Natural killer cell (primary cell): ENCODE data around the gene ZNF341. TPM values are rescaled to one million over a fixed set of nuclear protein-coding genes. Genes with fewer than 3 reads are reported as not detected.
A peak's percentile ranks its signal among the peaks of the same experiment; 100 is the strongest.

ENCODE experiments used
- ATAC-seq, 3 donors: fragments of 150-1000 bp in 2 of 3; fragments of 200-7000 bp in 1 of 3; cut with Tn5 transposase; 1 replicate in 1 of 3; 2 replicates in 2 of 3; pipeline ENCODE4 v1.10.0; 2021; ENCODE audit warnings: mild to moderate bottlenecking in 2 of 3, moderate library complexity in 2 of 3
- DNase-seq, 2 donors: peaks; one replicate each; pipeline versions ENCODE4 v3.0.0 to v3.0.0-alpha.2; 2013 to 2021; ENCODE audit warnings: mixed read lengths in 1 of 2
- H3K27ac ChIP-seq: one replicate; pipeline ENCODE4 v1.5.1; 2013; ENCODE audit warnings: mild to moderate bottlenecking, low read length
- H3K27me3 ChIP-seq: one replicate; pipeline ENCODE4 v1.6.1; 2013; ENCODE audit warnings: low read length; ENCODE audit not compliant: control insufficient read depth, insufficient read depth
- H3K36me3 ChIP-seq: one replicate; pipeline ENCODE4 v1.6.1; 2013; ENCODE audit warnings: low read length; ENCODE audit not compliant: control insufficient read depth, insufficient read depth
- H3K4me1 ChIP-seq: one replicate; pipeline ENCODE4 v1.6.1; 2013; ENCODE audit warnings: low read length; ENCODE audit not compliant: control insufficient read depth, insufficient read depth
- H3K4me3 ChIP-seq: one replicate; pipeline ENCODE4 v1.5.1; 2013; ENCODE audit warnings: low read length
- H3K9me3 ChIP-seq: one replicate; pipeline ENCODE4 v1.6.1; 2013; ENCODE audit warnings: low read length; ENCODE audit not compliant: control insufficient read depth, insufficient read depth
- H3K27ac Mint-ChIP-seq, 2 donors: one replicate each; pipeline ENCODE4 v1.8.0; 2022; ENCODE audit warnings: mild to moderate bottlenecking in 2 of 2, mixed read lengths in 2 of 2, moderate library complexity in 1 of 2
- H3K27me3 Mint-ChIP-seq, 2 donors: one replicate each; pipeline ENCODE4 v1.8.0; 2022; ENCODE audit warnings: low read depth in 2 of 2, mixed read lengths in 2 of 2
- H3K36me3 Mint-ChIP-seq: one replicate; pipeline ENCODE4 v1.8.0; 2022; ENCODE audit warnings: mixed read lengths
- H3K4me1 Mint-ChIP-seq, 2 donors: one replicate each; pipeline ENCODE4 v1.8.0; 2022; ENCODE audit warnings: mixed read lengths in 2 of 2
- H3K4me3 Mint-ChIP-seq: one replicate; pipeline ENCODE4 v1.8.0; 2022; ENCODE audit warnings: mild to moderate bottlenecking, moderate library complexity, mixed read lengths
- H3K9me3 Mint-ChIP-seq, 2 donors: one replicate each; pipeline ENCODE4 v1.8.0; 2022; ENCODE audit warnings: mixed read lengths in 2 of 2
- WGBS: methylation state at CpG from one replicate; pipeline ENCODE4 v1.1.7; 2013; ENCODE audit warnings: missing lambda C conversion rate; ENCODE audit not compliant: insufficient coverage; 5-methylcytosine and 5-hydroxymethylcytosine counted together
- intact Hi-C: fragments of 100-400 bp; cut with micrococcal nuclease; formaldehyde crosslinking; loops from one replicate; pipeline ENCODE4 v1.14.2; 2022
- total RNA-seq, 4 donors: library from RNA; stranded (reverse); fragments of 120-200 nt in 1 of 4; gene quantifications; one replicate each; pipeline versions ENCODE4 v1.2.3 to v1.2.4, GENCODE V29; 2013 to 2022
- TF ChIP-seq, protein P1 (sequence below): fragments of 200-600 bp; IDR thresholded peaks from one replicate; pipeline ENCODE4 v1.8.0; 2022; ENCODE audit warnings: antibody characterized with exemption

The ZNF341 gene
- 1 to 10 TPM; 3.6 to 5.1 (median 4.3) TPM for total RNA-seq
- 3.3 TPM for total RNA-seq (2013)

DNA sequence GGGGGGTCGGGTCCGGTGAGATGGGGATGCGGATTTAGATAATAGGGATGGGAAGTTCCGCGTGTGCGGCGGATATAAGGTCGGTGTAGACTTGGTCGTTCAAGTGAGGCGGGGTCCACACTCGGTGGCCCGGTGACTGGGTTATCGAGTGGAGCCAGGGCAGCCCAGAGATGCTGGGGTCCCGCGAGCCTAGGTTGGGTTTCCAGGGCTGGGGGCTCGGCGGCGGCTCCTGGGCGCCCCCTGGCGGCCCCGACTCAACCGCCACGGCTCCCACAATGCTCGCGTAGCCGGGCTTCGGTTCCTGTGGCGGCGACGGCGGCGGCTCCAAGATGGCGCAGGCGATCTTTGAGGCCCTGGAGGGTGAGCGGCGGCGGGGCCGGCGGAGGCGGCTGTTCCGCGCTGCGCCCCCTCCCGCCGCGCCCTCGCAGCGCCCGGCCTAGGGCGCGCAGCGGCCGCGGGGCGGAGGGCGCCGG is at the start of gene ZNF341:
Gene ZNF341 (plus strand): TSS at position 304 of the 473 bp plus-strand sequence. CDS start 26 bp downstream, at position 330.
- no peaks in the 10 kb centered on the region for H3K36me3 ChIP-seq
- Mint-ChIP-seq H3K27ac (peak within 1 kb of the TSS; percentile 89 to 98), H3K4me1 (peaks cover 16 to 25% of the 10 kb centered on the region in 2 donors), H3K4me3 (peak within 1 kb of the TSS; percentile 90), H3K9me3 (peaks cover under 1 to 5% of the 10 kb centered on the region in 2 donors), H3K27me3 (no peaks in the 10 kb centered on the region), H3K36me3 (no peaks in the 10 kb centered on the region)
- WGBS: 2% methylated on average over 57 of the region's 57 CpGs
- H3K4me1 ChIP-seq: peaks cover 27% of the 10 kb centered on the region
- DNase-seq (peak; percentile 87 to 93), ATAC-seq (peak; percentile 87 to 94 (median 88))
- peaks cover 2% of the 10 kb centered on the region for H3K9me3 ChIP-seq
- H3K27ac ChIP-seq: peak within 1 kb of the TSS; percentile 73
- H3K27me3 ChIP-seq: no peaks in the 10 kb centered on the region
- peak within 1 kb of the TSS; percentile 65 for H3K4me3 ChIP-seq
- TF ChIP-seq, protein P1, sequence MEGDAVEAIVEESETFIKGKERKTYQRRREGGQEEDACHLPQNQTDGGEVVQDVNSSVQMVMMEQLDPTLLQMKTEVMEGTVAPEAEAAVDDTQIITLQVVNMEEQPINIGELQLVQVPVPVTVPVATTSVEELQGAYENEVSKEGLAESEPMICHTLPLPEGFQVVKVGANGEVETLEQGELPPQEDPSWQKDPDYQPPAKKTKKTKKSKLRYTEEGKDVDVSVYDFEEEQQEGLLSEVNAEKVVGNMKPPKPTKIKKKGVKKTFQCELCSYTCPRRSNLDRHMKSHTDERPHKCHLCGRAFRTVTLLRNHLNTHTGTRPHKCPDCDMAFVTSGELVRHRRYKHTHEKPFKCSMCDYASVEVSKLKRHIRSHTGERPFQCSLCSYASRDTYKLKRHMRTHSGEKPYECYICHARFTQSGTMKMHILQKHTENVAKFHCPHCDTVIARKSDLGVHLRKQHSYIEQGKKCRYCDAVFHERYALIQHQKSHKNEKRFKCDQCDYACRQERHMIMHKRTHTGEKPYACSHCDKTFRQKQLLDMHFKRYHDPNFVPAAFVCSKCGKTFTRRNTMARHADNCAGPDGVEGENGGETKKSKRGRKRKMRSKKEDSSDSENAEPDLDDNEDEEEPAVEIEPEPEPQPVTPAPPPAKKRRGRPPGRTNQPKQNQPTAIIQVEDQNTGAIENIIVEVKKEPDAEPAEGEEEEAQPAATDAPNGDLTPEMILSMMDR: peak; percentile 65
- intact Hi-C loops: loop anchor here (1.0 to 2.0 kb wide), 2 partner anchors 11 to 275 kb away; partner anchors contain the start of gene PXMP4

DNA sequence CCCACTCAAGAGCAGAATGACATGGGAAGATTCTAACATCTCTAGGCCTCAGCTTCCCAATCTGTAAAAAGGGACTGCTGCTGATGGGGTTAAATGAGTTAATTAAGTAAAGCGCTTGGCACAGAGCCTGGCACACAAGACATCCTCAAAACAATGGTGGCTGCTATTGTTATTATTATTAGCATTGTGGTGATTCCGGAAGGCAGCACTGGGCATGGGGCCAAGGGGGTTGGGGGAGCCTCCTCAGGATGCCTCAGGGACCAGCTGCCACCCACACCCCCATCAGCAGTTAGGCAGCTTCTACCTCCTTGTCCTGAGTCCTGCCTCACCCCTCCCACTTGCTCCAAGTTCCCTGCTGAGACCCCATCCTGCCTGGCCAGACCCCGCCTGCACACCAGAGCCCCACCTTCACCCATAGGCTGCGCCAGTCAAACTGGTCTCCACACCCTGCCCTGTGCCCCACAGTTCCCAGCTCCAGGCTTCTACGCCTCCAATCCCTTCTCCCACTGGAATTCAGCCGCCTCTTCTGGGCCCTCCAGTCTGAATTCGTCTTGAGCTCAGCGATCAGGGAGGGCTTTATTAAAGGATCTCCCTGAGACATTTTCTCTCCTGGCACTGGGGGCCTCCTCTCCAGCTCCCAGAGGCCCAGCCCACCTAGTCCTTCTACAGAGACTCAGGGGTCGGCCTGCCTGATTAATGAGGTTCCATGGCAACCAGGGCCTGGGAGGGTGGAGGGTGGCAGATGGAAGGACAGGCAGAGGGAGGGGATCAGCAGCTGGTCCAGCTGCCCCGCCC is 47.1 kb upstream of the ZNF341 start:
- Histone ChIP-seq H3K4me3 (no peak overlapping the region), H3K9me3 (no peaks in the 10 kb centered on the region), H3K27ac (no peak overlapping the region), H3K4me1 (peaks cover 32% of the 10 kb centered on the region), H3K27me3 (no peaks in the 10 kb centered on the region), H3K36me3 (no peaks in the 10 kb centered on the region)
- Mint-ChIP-seq H3K27me3 (no peaks in the 10 kb centered on the region), H3K9me3 (no peaks in the 10 kb centered on the region), H3K4me3 (peak overlapping the region; percentile 35), H3K36me3 (no peaks in the 10 kb centered on the region), H3K4me1 (peaks cover 13 to 20% of the 10 kb centered on the region in 2 donors), H3K27ac (peak overlapping the region in 1 of 2 donors; percentile 65)
- DNase-seq (peak in 1 of 2 donors; percentile 3), ATAC-seq (no peak)
- 72% methylated on average over 10 of the region's 10 CpGs for WGBS
- TF ChIP-seq, protein P1: no peak
- intact Hi-C loops: no loop called here

DNA sequence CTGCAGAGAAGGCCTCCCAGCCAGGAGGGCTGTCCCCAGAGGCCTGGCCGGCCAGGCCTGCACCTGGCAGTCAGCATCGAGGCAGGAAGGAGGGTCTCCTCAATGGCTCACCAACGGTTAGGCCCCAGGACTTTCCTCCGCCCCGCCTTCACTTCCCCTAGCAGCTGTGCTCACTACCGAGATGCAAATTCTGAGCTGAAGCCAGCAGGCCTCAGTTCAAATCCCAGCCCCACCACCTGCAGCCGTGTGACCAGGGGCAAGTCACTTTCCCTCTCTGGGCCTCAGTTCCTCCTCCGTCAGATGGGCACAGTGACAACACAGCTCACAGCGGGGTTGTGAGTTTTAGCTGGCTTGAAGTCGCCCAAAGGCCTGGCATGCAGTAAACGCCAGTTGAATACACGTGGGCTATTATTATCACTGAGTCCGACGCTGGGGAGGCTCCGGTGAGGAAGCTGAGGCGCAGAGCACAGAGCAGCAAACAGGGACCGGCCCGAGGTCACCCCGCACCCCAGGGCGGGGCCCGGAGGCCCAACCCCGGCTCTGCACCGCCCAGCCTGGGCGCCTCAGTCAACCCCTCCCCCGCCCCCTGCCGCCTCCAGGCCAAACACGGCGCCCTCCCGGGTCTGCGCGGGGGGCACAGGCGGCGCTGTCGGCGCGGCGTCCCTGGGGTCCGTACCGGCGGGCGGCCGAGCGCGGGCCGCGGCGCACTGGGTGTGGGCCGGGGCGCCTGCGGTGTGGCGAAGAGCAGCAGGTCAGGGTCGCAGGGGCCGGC is 46.3 kb upstream of the ZNF341 start:
- TF ChIP-seq, protein P1: no peak
- Histone ChIP-seq H3K9me3 (no peaks in the 10 kb centered on the region), H3K4me1 (peaks cover 31% of the 10 kb centered on the region), H3K27ac (no peak overlapping the region), H3K36me3 (no peaks in the 10 kb centered on the region), H3K4me3 (peak overlapping the region; percentile 8), H3K27me3 (no peaks in the 10 kb centered on the region)
- H3K27me3 Mint-ChIP-seq: no peaks in the 10 kb centered on the region
- peak overlapping the region; percentile 63 for H3K4me3 Mint-ChIP-seq
- no peaks in the 10 kb centered on the region for H3K36me3 Mint-ChIP-seq
- intact Hi-C loops: loop anchor here (1.0 to 2.0 kb wide), 2 partner anchors 19 to 35 kb away; partner anchors contain the start of genes ACTL10 and PXMP4
- DNase-seq (peak in 1 of 2 donors; percentile 60), ATAC-seq (peak in 1 of 3 donors; percentile 36)
- H3K9me3 Mint-ChIP-seq: no peaks in the 10 kb centered on the region
- peaks cover 19 to 24% of the 10 kb centered on the region in 2 donors for H3K4me1 Mint-ChIP-seq
- under 1% methylated on average over 53 of the region's 53 CpGs for whole genome bisulfite sequencing
- peak overlapping the region in 1 of 2 donors; percentile 65 for H3K27ac Mint-ChIP-seq
